Type B pancreatic cell (in vitro differentiated cells): Measurements from ENCODE around the gene AGFG2. TPM values are rescaled to one million over a fixed set of nuclear protein-coding genes. Genes with fewer than 3 reads are reported as not detected.
A peak's percentile ranks its signal among the peaks of the same experiment; 100 is the strongest.

Source experiments
- DNase-seq: peaks from one replicate; pipeline ENCODE4 v3.0.0; 2021; ENCODE audit warnings: mixed read lengths; ENCODE audit not compliant: unreplicated experiment; ENCODE audit errors: extremely low spot score
- H3K27ac Mint-ChIP-seq: 2 replicates; pipeline ENCODE4 v1.8.0; 2021; ENCODE audit warnings: mild to moderate bottlenecking, mixed read lengths
- H3K27me3 Mint-ChIP-seq: 2 replicates; pipeline ENCODE4 v1.8.0; 2021; ENCODE audit warnings: mixed read lengths
- H3K36me3 Mint-ChIP-seq: 2 replicates; pipeline ENCODE4 v1.8.0; 2021; ENCODE audit warnings: mixed read lengths
- H3K4me1 Mint-ChIP-seq: one replicate; pipeline ENCODE4 v1.8.0; 2021; ENCODE audit warnings: mixed read lengths; ENCODE audit not compliant: unreplicated experiment
- H3K4me3 Mint-ChIP-seq: 2 replicates; pipeline ENCODE4 v1.8.0; 2021; ENCODE audit warnings: mild to moderate bottlenecking, mixed read lengths
- H3K9me3 Mint-ChIP-seq: 2 replicates; pipeline ENCODE4 v1.8.0; 2021; ENCODE audit warnings: mixed read lengths
- CTCF ChIP-seq: fragments of 200-600 bp; sonication (generic); conservative IDR thresholded peaks from 2 replicates; pipeline ENCODE4 v1.5.0; 2021; ENCODE audit warnings: antibody characterized with exemption, mild to moderate bottlenecking
- total RNA-seq: library from RNA; stranded (reverse); gene quantifications from 2 replicates; pipeline ENCODE4 v1.2.1, GENCODE V29; 2021; ENCODE audit warnings: low replicate concordance

The AGFG2 gene
- total RNA-seq, 1 donor from 2014 or later = 16.3 TPM

DNA sequence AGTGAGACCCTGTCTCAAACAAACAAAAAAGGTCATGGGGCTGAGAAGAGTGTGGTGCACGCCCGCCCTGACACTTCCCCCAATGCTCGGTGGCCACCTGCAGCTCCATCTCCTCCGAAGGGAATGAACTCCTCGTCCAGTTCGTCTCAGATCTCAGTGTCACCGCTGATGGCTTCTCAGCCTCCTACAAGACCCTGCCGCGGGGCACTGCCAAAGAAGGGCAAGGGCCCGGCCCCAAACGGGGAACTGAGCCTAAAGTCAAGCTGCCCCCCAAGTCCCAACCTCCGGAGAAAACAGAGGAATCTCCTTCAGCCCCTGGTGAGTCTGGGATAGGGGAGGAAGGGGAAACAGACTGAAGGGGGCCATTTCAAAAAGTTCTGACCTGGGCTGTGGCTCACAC, 67.3 kb downstream of the AGFG2 start:
- Mint-ChIP-seq H3K36me3 (no peaks in the 10 kb centered on the region), H3K27ac (no peak overlapping the region), H3K9me3 (no peaks in the 10 kb centered on the region), H3K27me3 (no peaks in the 10 kb centered on the region), H3K4me1 (peaks cover 16% of the 10 kb centered on the region), H3K4me3 (peak overlapping the region; percentile 87)
- no peak for DNase-seq
- no peak for TF ChIP-seq CTCF

DNA sequence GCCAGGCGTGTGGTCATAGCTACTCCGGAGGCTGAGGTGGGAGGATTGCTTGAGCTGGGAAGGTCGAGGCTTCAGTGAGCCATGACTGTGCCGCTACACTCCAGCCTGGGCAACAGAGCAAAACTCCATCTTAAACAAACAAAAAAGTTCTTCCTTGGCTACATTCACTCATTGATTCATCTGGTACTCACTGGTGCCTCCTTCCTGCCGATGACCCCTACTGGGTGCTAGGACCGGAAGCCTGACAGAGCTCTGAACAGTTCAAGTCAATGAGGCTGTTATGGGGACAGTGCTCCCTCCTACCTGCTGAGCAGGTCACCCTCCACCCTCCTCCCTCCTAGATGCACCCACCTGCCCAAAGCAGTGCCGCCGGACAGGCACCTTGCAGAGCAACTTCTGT, 68.1 kb downstream of the AGFG2 start:
- Mint-ChIP-seq H3K27me3 (no peaks in the 10 kb centered on the region), H3K4me3 (no peak overlapping the region), H3K36me3 (no peaks in the 10 kb centered on the region), H3K9me3 (no peaks in the 10 kb centered on the region), H3K27ac (no peak overlapping the region), H3K4me1 (peaks cover 8% of the 10 kb centered on the region)
- DNase-seq = no peak
- no peak for TF ChIP-seq CTCF

- DNase-seq = no peak
- Mint-ChIP-seq H3K27ac (no peak overlapping the region), H3K9me3 (no peaks in the 10 kb centered on the region), H3K36me3 (peaks cover 4% of the 10 kb centered on the region), H3K4me3 (peak overlapping the region; percentile 21), H3K27me3 (no peaks in the 10 kb centered on the region), H3K4me1 (peaks cover 7% of the 10 kb centered on the region)
- no peak for TF ChIP-seq CTCF
These were observed 71.0 kb downstream of the AGFG2 start for GRCh38 chr7:100609958-100610357.

DNA sequence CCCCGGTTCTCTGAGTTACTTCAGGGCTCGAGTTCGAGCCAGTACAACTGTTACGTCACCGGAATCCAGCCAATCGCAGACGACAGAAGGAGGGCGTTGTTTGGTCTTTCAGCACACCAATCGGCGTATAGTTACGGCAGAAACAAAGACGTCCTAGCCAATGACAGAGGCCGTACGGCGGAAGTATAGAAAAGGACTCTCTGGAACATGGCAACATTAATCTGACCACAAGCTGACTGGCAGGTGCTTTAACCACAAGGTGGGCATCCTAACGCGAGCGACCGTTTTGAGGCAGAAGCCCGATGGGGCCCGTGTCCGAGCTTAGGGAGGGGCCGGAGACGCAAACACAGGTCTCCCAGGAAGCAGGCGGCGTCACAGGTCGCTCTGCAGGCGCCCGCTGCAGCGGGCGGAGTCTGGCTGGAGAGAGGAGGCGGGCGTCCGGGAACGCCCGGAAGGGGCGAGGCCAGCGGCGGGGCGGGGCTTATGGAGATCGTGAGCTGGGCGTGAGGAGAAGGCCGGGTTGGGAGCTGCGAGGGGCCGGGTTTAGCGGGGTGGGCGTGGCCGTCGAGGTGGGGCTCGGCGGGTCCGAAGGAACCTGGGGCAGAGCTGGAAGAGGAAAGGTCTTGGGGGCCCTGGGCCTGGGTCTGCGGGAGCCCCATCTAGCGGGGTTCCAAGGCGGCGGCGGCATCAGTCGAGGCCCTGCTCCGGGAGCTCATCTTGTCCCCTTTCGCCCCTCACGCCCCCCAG, 73.2 kb downstream of the AGFG2 start, which contains the start of gene MOSPD3:
TSS of gene MOSPD3 (plus strand) at position 558 of the 747 bp plus-strand sequence. CDS start 252 bp downstream, outside the sequence.
- Mint-ChIP-seq H3K27ac (peak within 1 kb of the TSS; percentile 99), H3K4me3 (peak within 1 kb of the TSS; percentile 99), H3K9me3 (no peaks in the 10 kb centered on the region), H3K36me3 (peaks cover 4% of the 10 kb centered on the region), H3K4me1 (peaks cover 7% of the 10 kb centered on the region), H3K27me3 (no peaks in the 10 kb centered on the region)
- peak; percentile 99 for DNase-seq
- TF ChIP-seq CTCF = no peak

DNA sequence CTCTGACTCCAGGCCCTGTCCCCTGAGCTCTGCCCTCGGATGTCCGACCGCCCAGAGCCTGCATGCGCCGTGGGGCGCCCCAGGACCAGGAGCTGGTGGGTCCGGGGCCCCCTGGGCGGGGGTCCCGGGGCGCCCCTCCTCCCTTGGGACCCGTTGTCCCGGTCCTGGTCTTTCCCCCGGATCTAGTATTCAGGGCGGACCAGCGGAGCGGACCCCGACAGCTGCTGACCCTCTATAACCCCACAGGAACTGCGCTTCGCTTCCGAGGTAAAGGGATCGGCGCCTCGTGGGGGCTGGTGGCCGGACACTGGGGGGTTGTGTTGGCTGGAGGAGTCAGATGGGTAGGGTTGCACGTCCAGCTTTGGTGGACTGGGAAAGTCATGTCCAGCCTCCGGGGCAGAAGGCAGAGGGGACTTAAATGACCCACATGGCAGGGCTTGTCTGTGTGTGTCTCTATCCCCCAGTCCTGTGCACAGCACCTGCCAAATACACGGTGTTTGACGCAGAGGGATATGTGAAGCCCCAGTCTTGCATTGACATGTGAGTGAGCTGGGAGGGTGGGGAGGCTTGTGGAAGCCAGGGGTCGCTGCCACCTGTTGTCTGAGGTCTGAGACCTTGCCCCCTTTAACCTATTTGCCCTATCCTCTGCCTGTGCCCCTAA, 73.9 kb downstream of the AGFG2 start:
- H3K9me3 Mint-ChIP-seq = no peaks in the 10 kb centered on the region
- peak overlapping the region; percentile 99 for H3K4me3 Mint-ChIP-seq

More for the DNA sequence above, 73.9 kb downstream of the AGFG2 start:
- peak; percentile 23 for TF ChIP-seq CTCF
- peaks cover 4% of the 10 kb centered on the region for H3K36me3 Mint-ChIP-seq
- peaks cover 7% of the 10 kb centered on the region for H3K4me1 Mint-ChIP-seq
- no peak for DNase-seq
- no peak overlapping the region for H3K27ac Mint-ChIP-seq
- no peaks in the 10 kb centered on the region for H3K27me3 Mint-ChIP-seq
